Heart left ventricle (tissue), 16 donors: ENCODE measurements around the gene SAMD4B. TPM values are rescaled to one million over a fixed set of nuclear protein-coding genes. Genes with fewer than 3 reads are reported as not detected.
A peak's percentile ranks its signal among the peaks of the same experiment; 100 is the strongest.

Experiments
- ATAC-seq, 4 donors: fragments of 200-7000 bp; cut with Tn5 transposase; one replicate each; pipeline ENCODE4 v1.9.1; 2020 to 2022; ENCODE audit warnings: moderate library complexity in 4 of 4, mild to moderate bottlenecking in 3 of 4, moderate number of reproducible peaks in 1 of 4
- DNase-seq, 5 donors: peaks; one replicate each; pipeline ENCODE4 v3.0.0-alpha.2; 2020
- H3K27ac ChIP-seq, 12 donors: fragments of 200-600 bp; sonication (generic) in 4 of 12; one replicate each; pipeline versions ENCODE4 v1.5.0 to v1.8.0; 2016 to 2022; ENCODE audit warnings: mild to moderate bottlenecking in 2 of 12
- H3K27me3 ChIP-seq, 9 donors: fragments of 200-600 bp; sonication (generic) in 2 of 9; one replicate each; pipeline versions ENCODE4 v1.5.1 to v1.8.0; 2016 to 2022; ENCODE audit warnings: mild to moderate bottlenecking in 3 of 9
- H3K36me3 ChIP-seq, 9 donors: fragments of 200-600 bp; sonication (generic) in 2 of 9; one replicate each; pipeline versions ENCODE4 v1.5.0 to v1.8.0; 2018 to 2022; ENCODE audit warnings: mild to moderate bottlenecking in 2 of 9
- H3K4me1 ChIP-seq, 12 donors: fragments of 200-600 bp; sonication (generic) in 4 of 12; one replicate each; pipeline versions ENCODE4 v1.5.0 to v1.8.0; 2016 to 2022; ENCODE audit warnings: mild to moderate bottlenecking in 3 of 12
- H3K4me3 ChIP-seq, 12 donors: fragments of 200-600 bp; sonication (generic) in 4 of 12; one replicate each; pipeline versions ENCODE4 v1.5.0 to v1.8.0; 2017 to 2022; ENCODE audit warnings: mild to moderate bottlenecking in 9 of 12, moderate library complexity in 4 of 12
- H3K9me3 ChIP-seq, 12 donors: fragments of 200-600 bp; sonication (generic) in 4 of 12; one replicate each; pipeline versions ENCODE4 v1.5.0 to v1.8.0; 2016 to 2022; ENCODE audit warnings: mild to moderate bottlenecking in 1 of 12
- POLR2A ChIP-seq, 2 donors: fragments of 450-650 bp; IDR thresholded peaks; one replicate each; pipeline ENCODE4 v1.6.1; 2017; ENCODE audit warnings: antibody characterized with exemption in 2 of 2, mild to moderate bottlenecking in 2 of 2, moderate library complexity in 2 of 2
- WGBS, 4 donors: extraction: QIAGEN DNeasy Blood & Tissue Kit in 2 of 4; methylation state at CpG; one replicate each; pipeline versions ENCODE4 v1.1.5 to v1.1.7; 2013 to 2018; 5-methylcytosine and 5-hydroxymethylcytosine counted together
- intact Hi-C, 10 donors: fragments of 100-400 bp; cut with DNase I; formaldehyde crosslinking; loops; one replicate each; pipeline versions ENCODE4 v1.11.1 to v1.14.2; 2022
- polyA plus RNA-seq, 2 donors: library from polyadenylated mRNA; stranded (reverse); fragments of 200-250 nt; gene quantifications; one replicate each; pipeline ENCODE4 v1.2.3, GENCODE V29; 2013
- total RNA-seq, 9 donors: library from RNA; depleted of rRNA in 2 of 9; stranded (reverse); fragments of >200 nt in 2 of 9; fragmentation: NEBNext Ultra II Directional in 3 of 9; extraction: Animal tissue kit (Norgen Biotek cat#: 25700) in 3 of 9; gene quantifications; one replicate each; pipeline versions ENCODE4 v1.1.0 to v1.2.4, GENCODE V29; 2016 to 2023
- TF ChIP-seq, protein P1 (sequence below), 12 donors: fragments of 200-600 bp; sonication (generic) in 4 of 12; IDR thresholded peaks; one replicate each; pipeline versions ENCODE4 v1.5.0 to v1.8.0; 2018 to 2022; ENCODE audit warnings: antibody characterized with exemption in 12 of 12, mild to moderate bottlenecking in 5 of 12
- donor health status: ischemic (EF 13 %, LVEDD 7.1; RV severe dilation, severe dysfunction).
- donor health status: healthy with polysubstance abuse.
- donor health status: DM: no; HTN: yes; CAD: no.
- donor health status: DM: no; HTN: no; CAD: no.
- donor health status: ischemic (EF 25% LVEDD 6.9; RV normal size, moderate dysfunction).
- donor health status: ischemic (EF 25% LVEDD 5.7; RV mildly dilated, moderate dysfunction).
- donor health status: healthy.
- donor health status: DM: yes; HTN: yes; CAD: no.
- donor health status: ischemic (EF 35%, LVEDD 5.7; RV mildly dilated, moderate dysfunction).
- donor health status: nonischemic (EF 11% LVEDD 7.7; RV severe dilation, severe dysfunction).
- donor health status: DM: yes; HTN: yes; CAD: no.
- donor health status: PGD.
- donor health status: ischemic (EF 29% LVEDD 5.4; RV normal size, mild dysfunction).
- donor health status: nonischemic (EF 23%, LVEDD 6.1; RV moderate dilation, normal function).

Gene SAMD4B
- total and polyA plus RNA-seq, 11 donors = 34.9 to 101 (median 54.4) TPM

DNA sequence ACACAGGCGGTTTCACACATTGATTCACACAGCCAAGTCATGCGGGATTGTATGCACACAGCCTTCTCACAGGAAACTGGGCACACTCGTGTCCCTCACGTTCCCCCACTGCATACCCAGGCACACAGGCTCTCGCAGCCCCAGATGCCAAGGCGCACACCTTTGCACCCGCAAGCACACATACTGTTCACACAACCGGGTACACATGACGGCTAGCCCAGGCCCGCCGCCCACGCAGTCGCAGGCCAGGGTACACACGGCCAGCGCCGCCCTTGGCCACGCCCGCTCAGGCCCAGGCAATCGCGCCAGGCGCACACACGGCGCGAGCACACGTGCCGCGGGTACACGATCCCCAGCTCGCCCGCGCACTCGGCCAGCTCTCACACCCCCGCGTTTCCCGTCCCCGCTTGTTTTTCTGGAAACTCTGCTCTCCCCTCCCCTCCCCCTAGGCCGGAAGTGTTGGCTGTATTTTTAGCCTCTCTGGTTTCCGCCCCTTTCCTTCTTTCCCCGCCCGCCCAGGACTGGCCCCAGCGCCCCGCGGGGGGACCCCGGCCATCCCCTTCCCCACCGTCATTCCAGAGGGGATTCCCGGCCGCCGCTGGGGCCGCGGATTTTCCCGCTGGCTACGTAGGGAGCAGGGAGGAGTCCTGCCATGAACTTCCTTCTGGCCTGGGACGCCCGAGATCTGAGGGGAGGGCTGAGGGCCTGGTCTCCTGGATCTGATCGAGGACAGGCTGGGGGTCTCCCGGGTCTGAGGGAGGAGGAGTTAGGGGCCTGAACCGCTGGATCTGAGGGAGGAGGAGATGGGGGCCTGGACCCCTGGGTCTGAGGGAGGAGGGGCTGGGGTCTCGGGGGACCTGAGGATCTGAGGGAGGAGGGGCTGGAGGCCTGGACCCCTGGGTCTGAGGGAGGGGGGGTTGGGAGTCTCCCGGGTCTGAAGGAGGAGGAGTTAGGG is 60.4 kb downstream of the SAMD4B start:
- H3K27ac ChIP-seq = peak overlapping the region; percentile 94 to 100 (median 100)
- H3K4me3 ChIP-seq = peak overlapping the region; percentile 18 to 68 (median 58)
- peaks cover 6 to 76% (median 34%) of the 10 kb centered on the region in 12 donors for H3K4me1 ChIP-seq
- intact Hi-C loops = loop anchor here in 3 of 10 donors (1.0 kb wide), 2 partner anchors 8 to 9 kb away; no protein-coding TSS in a partner anchor
- peak in 1 of 2 donors; percentile 62 for TF ChIP-seq POLR2A (IDR thresholded peaks at IDR 0.05)
- TF ChIP-seq, protein P1, sequence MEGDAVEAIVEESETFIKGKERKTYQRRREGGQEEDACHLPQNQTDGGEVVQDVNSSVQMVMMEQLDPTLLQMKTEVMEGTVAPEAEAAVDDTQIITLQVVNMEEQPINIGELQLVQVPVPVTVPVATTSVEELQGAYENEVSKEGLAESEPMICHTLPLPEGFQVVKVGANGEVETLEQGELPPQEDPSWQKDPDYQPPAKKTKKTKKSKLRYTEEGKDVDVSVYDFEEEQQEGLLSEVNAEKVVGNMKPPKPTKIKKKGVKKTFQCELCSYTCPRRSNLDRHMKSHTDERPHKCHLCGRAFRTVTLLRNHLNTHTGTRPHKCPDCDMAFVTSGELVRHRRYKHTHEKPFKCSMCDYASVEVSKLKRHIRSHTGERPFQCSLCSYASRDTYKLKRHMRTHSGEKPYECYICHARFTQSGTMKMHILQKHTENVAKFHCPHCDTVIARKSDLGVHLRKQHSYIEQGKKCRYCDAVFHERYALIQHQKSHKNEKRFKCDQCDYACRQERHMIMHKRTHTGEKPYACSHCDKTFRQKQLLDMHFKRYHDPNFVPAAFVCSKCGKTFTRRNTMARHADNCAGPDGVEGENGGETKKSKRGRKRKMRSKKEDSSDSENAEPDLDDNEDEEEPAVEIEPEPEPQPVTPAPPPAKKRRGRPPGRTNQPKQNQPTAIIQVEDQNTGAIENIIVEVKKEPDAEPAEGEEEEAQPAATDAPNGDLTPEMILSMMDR (IDR thresholded peaks at IDR 0.05) = no peak
- H3K36me3 ChIP-seq = peaks cover 0 to 8% (median 2%) of the 10 kb centered on the region in 9 donors
- no peaks in the 10 kb centered on the region for H3K9me3 ChIP-seq
- 2 to 3% (median 2%) methylated on average over 54 to 59 of the region's 59 CpGs for WGBS, 4 donors
- no peaks in the 10 kb centered on the region for H3K27me3 ChIP-seq
- ATAC-seq = peak; percentile 12 to 50 (median 44)
- peak; percentile 94 to 96 (median 96) for DNase-seq

DNA sequence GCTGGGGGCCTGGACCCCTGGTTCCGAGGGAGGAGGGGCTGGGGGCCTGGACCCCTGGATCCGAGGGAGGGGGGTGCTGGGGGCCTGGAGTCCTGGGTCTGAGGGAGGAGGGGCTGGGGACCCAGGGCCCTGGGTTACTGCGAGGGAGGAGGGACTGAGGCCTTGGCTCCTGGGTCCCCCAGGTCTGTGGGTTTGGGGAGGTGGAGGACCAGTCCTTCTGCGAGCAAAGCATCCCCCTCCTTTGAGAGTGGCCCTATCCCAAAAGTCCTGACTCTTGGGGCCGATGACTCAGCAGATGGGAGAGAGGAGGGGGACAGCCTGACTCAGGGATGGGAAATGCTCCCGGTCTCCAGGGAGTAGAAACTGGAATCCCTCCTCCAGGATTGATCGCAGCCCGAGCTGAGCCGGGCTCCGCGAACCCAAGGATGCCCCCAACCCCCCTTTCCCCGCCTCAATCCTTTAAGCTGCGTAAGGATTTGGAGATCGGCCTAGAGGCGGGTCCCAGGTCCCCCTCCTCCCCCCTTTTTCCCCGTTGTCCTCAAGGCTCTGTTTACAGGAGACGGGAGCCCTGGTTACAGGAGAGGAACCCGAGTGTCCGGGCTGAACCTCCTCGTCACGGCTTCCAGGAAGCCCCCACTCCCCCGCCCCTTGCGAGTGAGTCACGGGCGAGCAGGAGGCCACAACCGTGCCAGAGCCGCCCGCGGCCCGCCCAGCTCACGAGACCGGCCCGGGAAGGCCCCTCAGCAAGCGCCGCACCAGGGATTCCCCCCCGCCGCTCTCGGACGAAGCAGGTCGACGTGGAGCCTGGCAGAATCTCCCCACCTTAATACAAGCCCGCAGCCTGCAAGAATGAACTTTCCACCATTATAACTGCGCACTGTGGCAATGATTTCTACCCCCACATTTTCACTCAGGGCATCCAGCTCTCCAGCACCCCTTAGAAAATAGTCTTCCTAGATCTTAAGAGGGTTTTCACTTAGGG is 61.4 kb downstream of the SAMD4B start:
- Histone ChIP-seq H3K4me3 (peak overlapping the region; percentile 18 to 68 (median 58)), H3K9me3 (no peaks in the 10 kb centered on the region), H3K36me3 (peaks cover 3 to 18% (median 11%) of the 10 kb centered on the region in 9 donors), H3K27me3 (no peaks in the 10 kb centered on the region), H3K27ac (peak overlapping the region; percentile 94 to 100 (median 100)), H3K4me1 (peaks cover 0 to 66% (median 25%) of the 10 kb centered on the region in 12 donors)
- TF ChIP-seq, protein P1 (IDR thresholded peaks at IDR 0.05) = no peak
- TF ChIP-seq POLR2A (IDR thresholded peaks at IDR 0.05) = peak in 1 of 2 donors; percentile 87
- intact Hi-C loops = no loop called here
- DNase-seq (peak; percentile 97 to 100 (median 98)), ATAC-seq (peak; percentile 63 to 71 (median 68))
- 3 to 22% (median 4%) methylated on average over 18 to 43 of the region's 43 CpGs for WGBS, 4 donors

DNA sequence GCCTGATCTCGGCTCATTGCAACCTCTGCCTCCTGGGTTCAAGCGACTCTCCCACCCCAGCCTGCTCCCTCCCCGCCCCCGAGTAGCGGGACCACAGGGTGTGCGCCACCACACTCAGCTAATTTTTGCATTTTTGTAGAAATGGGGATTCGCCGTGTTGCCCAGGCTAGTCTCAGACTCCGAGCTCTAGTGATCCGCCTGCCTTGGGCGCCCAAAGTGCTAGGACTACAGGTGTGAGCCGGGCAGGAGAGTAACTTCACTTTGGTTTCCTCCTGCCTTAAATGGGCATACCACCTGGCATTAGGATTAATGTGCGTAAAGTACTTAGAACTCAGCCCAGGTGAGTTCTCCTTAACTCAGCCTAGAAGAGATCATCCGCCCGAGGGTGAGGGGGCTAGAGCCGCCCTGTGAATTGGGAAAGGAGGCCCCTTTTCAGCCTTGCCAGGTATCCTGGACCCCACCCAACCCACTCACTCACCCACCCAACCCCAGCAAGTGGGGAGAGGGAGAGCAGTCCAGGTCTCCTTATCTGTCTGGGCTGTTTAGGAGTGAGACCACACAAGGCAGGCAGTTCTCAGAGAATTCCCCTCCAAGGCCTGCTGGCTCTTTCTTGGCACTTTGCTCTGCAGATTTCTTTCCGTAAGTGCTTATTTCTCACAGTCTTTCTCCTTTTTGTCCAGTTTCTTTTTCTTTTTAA is 63.2 kb downstream of the SAMD4B start:
- H3K4me1 ChIP-seq = peaks cover 1 to 62% (median 27%) of the 10 kb centered on the region in 12 donors
- H3K27me3 ChIP-seq = no peaks in the 10 kb centered on the region
- DNase-seq (peak in 1 of 5 donors; percentile 54), ATAC-seq (no peak)
- H3K36me3 ChIP-seq = peaks cover 3 to 26% (median 14%) of the 10 kb centered on the region in 9 donors
- no peak for TF ChIP-seq POLR2A (IDR thresholded peaks at IDR 0.05)
- TF ChIP-seq, protein P1 (IDR thresholded peaks at IDR 0.05) = no peak
- WGBS, 4 donors = 93 to 95% (median 93%) methylated on average over 16 to 17 of the region's 17 CpGs
- no peaks in the 10 kb centered on the region for H3K9me3 ChIP-seq
- H3K27ac ChIP-seq = peak overlapping the region; percentile 94 to 100 (median 99)
- peak overlapping the region in 7 of 12 donors; percentile 80 to 100 (median 97) for H3K4me3 ChIP-seq
- intact Hi-C loops = no loop called here
